Ramos (cell line): ENCODE measurements around the gene TM4SF1.
"Not testable (repeated sequence)": the region's sequence is repeated elsewhere in the genome, so short reads cannot be mapped to it uniquely, and the experiment has no call there.

Experiments
- in situ Hi-C: fragments of 300-500 bp; cut with MboI; formaldehyde crosslinking; loops from one replicate; pipeline ENCODE4 v1.14.3; 2022; ENCODE audit warnings: low sequenced_read_pairs; ENCODE audit not compliant: unreplicated experiment

Gene TM4SF1

DNA sequence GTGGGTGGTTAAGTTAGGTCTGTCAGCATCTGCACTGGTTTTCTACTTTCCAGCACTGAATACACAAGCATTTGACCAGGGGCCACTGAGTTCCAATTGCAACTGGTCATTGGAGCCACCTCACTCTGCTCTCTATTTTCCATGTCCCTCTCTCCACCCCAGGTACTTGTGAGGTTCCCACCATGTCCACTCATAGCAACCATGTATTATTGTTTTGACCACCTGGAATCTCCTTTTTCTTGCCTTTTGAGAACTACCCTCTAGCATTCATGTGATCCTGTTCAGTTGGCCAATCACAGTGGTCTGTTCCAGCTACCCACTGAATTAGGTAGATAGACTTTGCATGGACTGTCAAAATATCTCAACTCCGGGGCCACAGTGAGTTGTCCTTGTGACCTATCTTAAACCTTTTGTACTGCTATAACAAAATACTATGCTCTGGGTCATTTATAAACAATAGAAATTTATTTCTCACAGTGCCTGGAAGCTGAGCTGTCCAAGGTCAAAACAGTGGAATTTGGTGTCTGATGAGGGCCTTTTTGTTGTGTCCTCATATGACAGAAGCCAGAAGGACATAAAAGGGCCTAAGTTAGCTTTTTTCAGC lies 23.8 kb downstream of the TM4SF1 start:
- in situ Hi-C loops = no loop called here

GRCh38 chr3:149352556-149352955 lies 24.9 kb downstream of the TM4SF1 start:
- in situ Hi-C loops = no loop called here

DNA sequence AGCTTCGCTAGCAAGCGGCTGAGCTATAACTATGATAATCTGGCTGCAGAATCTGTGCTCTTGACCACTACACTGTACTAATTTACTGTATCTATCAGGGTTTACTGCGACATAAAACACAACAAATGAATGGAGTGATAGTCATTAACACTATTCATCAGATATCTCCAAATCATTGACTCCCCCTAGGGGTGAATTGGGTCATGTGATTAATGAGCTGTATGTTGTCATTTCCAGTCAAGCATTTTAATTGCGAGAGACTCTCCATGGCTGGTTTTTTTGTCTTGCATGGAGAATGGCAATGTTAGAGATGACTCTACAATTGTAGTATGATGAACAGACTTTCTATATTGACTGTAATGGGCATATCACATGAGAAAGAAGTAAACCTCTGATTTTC lies 33.5 kb downstream of the TM4SF1 start:
- in situ Hi-C loops = no loop called here

- in situ Hi-C loops = no loop called here
Measured at GRCh38 chr3:149342413-149343380, 34.8 kb downstream of the TM4SF1 start.

- in situ Hi-C loops = no loop called here
Measured at GRCh38 chr3:149340310-149340933, 37.0 kb downstream of the TM4SF1 start.

DNA sequence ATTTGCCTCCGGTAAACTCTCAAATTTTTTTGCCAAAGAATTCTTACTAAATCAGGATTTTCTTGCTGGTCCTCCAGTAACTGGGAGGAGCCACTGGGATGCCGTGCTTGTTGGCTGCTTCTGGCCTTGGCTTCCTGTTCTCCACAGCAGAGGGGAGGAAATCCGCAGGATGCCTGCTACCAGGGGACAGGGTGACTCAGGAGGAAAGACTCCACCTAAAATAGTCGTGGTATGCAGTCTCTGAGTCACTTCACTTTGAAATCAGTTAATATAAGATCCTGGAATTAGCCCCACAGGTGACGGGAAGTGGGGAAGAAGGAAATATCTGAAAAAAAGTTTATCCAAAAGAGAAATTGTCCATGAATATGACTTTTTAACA lies 37.5 kb downstream of the TM4SF1 start:
- in situ Hi-C loops = no loop called here

DNA sequence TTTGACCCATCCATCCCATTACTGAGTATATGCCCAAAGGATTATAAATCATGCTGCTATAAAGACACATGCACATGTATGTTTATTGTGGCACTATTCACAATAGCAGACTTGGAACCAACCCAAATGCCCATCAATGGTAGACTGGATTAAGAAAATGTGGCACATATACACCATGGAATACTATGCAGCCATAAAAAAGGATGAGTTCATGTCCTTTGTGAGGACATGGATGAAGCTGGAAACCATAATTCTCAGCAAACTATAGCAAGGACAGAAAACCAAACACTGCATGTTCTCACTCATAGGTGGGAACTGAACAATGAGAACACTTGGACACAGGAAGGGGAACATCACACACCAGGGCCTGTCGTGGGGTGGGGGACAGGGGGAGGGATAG lies 40.0 kb downstream of the TM4SF1 start:
- in situ Hi-C loops = not testable (repeated sequence)

DNA sequence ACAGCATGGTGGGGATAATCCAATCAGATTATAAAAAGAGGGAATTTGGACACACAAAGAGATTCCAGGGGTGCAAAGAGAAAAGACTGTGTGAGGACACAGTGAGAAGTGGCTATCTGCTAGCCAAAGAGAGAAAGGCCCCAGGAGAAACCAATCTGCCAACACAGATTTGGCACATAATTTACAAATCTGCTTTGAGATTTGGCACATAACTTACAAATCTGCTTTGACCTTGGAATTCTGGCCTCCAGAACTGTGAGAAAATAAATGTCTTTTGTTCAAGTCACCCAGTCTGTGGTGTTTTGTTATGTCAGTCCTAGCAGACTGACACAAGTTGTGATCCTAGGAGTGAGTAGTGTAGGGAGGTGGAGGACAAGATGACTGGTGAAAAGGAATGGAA lies 40.5 kb downstream of the TM4SF1 start:
- in situ Hi-C loops = no loop called here

- in situ Hi-C loops = no loop called here
Measured at GRCh38 chr3:149333176-149333859, 44.1 kb downstream of the TM4SF1 start, which contains the start of gene TM4SF18. TM4SF18 (minus strand) TSS chr3:149333636; CDS start chr3:149333382, 254 bp downstream.

- in situ Hi-C loops = no loop called here
Measured at GRCh38 chr3:149332771-149333170, 44.7 kb downstream of the TM4SF1 start.

- in situ Hi-C loops = no loop called here
Measured at GRCh38 chr3:149332227-149332765, 45.2 kb downstream of the TM4SF1 start.

- in situ Hi-C loops = no loop called here
Measured at GRCh38 chr3:149331396-149331795, 46.1 kb downstream of the TM4SF1 start.

DNA sequence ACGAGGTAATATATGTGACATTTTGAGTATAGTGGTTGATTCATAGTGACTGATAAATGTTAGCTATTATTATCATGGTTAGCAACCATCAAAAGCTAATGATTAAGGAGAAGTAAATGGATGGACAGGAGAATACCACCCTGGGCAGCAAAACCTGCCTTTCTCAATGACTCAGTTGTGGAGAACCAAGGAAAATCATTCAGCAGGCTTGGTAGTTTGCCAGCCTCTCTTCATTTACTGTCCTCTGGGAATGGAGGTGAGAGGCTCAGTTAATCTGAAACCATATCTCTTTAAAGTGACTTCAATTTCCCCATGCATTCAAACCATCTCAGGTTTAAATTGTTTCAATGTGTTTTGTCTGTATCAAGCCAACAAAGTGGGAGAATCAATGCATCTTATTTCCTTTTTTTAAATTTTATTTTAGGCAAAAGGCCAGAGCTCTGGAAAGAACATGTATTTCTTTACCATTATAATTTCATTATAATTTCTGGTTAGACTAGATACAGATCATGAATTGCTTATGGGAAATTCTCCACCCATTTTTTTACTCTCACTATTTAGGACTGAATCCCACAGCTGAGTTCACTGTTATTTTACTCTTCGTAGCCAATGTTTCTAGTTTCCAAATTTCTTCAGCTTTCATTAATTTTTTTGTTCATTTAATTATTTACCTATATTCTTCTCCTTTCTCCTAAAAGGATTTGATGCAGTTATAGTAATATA lies 46.7 kb downstream of the TM4SF1 start:
- in situ Hi-C loops = no loop called here

- in situ Hi-C loops = no loop called here
Measured at GRCh38 chr3:149327156-149327555, 50.3 kb downstream of the TM4SF1 start.

DNA sequence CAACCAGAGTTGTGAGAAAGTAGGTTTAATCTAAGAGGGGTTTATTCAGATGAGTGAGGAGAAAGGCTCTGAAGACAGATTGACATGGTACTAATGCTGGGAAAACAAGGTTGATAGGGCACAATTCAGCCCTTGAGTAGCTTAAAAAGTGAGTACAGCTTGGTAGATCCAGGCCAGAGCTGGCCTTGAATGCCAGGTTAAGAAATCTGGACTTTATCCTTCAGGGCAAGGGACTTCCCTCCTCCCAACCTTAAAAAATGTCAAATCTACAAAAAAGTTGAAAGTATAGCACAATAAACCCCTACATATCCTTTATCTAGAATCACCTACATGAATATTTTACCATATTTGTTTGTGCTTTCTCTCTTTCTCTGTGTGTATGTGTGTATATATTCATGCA lies 51.9 kb downstream of the TM4SF1 start:
- in situ Hi-C loops = no loop called here

GRCh38 chr3:149324332-149324731 lies 53.1 kb downstream of the TM4SF1 start:
- in situ Hi-C loops = no loop called here

GRCh38 chr3:149321640-149322039 lies 55.8 kb downstream of the TM4SF1 start:
- in situ Hi-C loops = no loop called here

GRCh38 chr3:149321136-149321535 lies 56.3 kb downstream of the TM4SF1 start:
- in situ Hi-C loops = no loop called here

GRCh38 chr3:149319750-149320149 lies 57.7 kb downstream of the TM4SF1 start:
- in situ Hi-C loops = no loop called here
